Lower leg skin (tissue), 3 donors: Measurements from ENCODE around the gene FILIP1L.

ENCODE experiments used
- POLR2A ChIP-seq, 2 donors: fragments of 450-650 bp; IDR thresholded peaks; one replicate each; pipeline ENCODE4 v1.6.1; 2016 to 2017; ENCODE audit warnings: antibody characterized with exemption in 2 of 2, mild to moderate bottlenecking in 1 of 2, moderate library complexity in 1 of 2
- TF ChIP-seq, protein P1 (sequence below), 3 donors: fragments of 450-650 bp; IDR thresholded peaks; one replicate each; pipeline ENCODE4 v1.5.1; 2016; ENCODE audit warnings: antibody characterized with exemption in 3 of 3, mild to moderate bottlenecking in 3 of 3, moderate library complexity in 2 of 3

DNA sequence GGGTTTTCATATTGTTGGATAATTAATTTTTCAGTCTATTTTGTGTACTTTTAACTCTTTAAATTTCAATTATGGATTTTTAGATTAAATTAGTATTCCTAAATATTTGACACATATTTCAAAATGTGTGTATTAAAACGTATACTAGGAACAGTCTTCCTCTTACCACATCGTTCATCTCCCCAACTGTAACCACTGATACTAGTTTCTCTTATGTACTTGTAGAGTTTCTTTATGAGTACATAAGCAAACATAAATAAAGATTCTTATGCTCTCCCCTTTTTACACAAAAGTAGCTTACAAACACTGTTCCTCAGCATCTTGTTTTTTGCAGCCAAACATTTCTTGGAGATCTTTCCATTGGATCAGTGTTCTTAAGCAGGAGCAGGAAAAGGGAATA is 250.7 kb downstream of the FILIP1L start:
- TF ChIP-seq, protein P1, sequence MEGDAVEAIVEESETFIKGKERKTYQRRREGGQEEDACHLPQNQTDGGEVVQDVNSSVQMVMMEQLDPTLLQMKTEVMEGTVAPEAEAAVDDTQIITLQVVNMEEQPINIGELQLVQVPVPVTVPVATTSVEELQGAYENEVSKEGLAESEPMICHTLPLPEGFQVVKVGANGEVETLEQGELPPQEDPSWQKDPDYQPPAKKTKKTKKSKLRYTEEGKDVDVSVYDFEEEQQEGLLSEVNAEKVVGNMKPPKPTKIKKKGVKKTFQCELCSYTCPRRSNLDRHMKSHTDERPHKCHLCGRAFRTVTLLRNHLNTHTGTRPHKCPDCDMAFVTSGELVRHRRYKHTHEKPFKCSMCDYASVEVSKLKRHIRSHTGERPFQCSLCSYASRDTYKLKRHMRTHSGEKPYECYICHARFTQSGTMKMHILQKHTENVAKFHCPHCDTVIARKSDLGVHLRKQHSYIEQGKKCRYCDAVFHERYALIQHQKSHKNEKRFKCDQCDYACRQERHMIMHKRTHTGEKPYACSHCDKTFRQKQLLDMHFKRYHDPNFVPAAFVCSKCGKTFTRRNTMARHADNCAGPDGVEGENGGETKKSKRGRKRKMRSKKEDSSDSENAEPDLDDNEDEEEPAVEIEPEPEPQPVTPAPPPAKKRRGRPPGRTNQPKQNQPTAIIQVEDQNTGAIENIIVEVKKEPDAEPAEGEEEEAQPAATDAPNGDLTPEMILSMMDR (IDR thresholded peaks at IDR 0.05), result no peak
- TF ChIP-seq POLR2A (IDR thresholded peaks at IDR 0.05), result no peak
